K562 (cell line): ENCODE results near the gene SAFB. TPM values are rescaled to one million over a fixed set of nuclear protein-coding genes. Genes with fewer than 3 reads are reported as not detected.

Source experiments
- ATAC-seq: fragments of 200-7000 bp; cut with Tn5 transposase; 3 replicates; pipeline ENCODE4 v1.9.1; 2020; ENCODE audit warnings: moderate library complexity
- BruUV-seq: library from RNA; stranded (reverse); fragments of 400-500 nt; replicated peaks from 2 replicates; lab custom pipeline; 2021; lab: Mats Ljungman, UMichigan
- CTCF ChIA-PET: fragments of 300-600 bp; formaldehyde crosslinking; extraction: SDS; loops from one replicate; lab custom pipeline; 2021; ENCODE audit warnings: low intra/inter-chr PET ratio; lab: Yijun Ruan, JAX
- POLR2A ChIA-PET: fragments of 300-600, 350-650 bp; sonication (Branson Sonifier 250); formaldehyde crosslinking; extraction: SDS; loops from one replicate; lab custom pipeline; 2021; ENCODE audit warnings: antibody characterized with exemption, inconsistent platforms; lab: Yijun Ruan, JAX
- DNase-seq, 4 experiments: peaks; one replicate each; pipeline versions ENCODE4 v3.0.0 to v3.0.0-alpha.2; 2011 to 2018; ENCODE audit warnings: low spot score in 3 of 4, mixed read lengths in 3 of 4; ENCODE audit errors: extremely low read depth in 1 of 4
- FAIRE-seq: peaks from 2 replicates; lab custom pipeline; 2011; peaks lifted over from hg19 to GRCh38; lab: Jason Lieb, UNC
- H2AFZ ChIP-seq: 2 replicates; pipeline ENCODE4 v1.6.0; 2011; ENCODE audit warnings: low read depth, low read length, control low read depth, inconsistent platforms
- H3K27ac ChIP-seq: fragments of 200-600 bp; 3 replicates; pipeline ENCODE4 v1.8.0; 2011; ENCODE audit warnings: low read depth, mild to moderate bottlenecking, control low read depth, inconsistent platforms, low read length, moderate library complexity, mixed read lengths; ENCODE audit errors: extremely low read depth
- H3K27me3 ChIP-seq, 2 experiments: fragments of 300-600 bp in 1 of 2; 2 replicates in 1 of 2; 3 replicates in 1 of 2; pipeline versions ENCODE4 v1.6.0 to v1.8.0; 2011; ENCODE audit warnings: inconsistent platforms in 2 of 2, low read length in 2 of 2, mild to moderate bottlenecking in 1 of 2, mixed read lengths in 1 of 2, moderate library complexity in 1 of 2; ENCODE audit not compliant: control insufficient read depth in 2 of 2, insufficient read depth in 2 of 2
- H3K36me3 ChIP-seq: fragments of 300-600 bp; 3 replicates; pipeline ENCODE4 v1.8.0; 2011; ENCODE audit warnings: mild to moderate bottlenecking, low read length, inconsistent platforms; ENCODE audit not compliant: control insufficient read depth, insufficient read depth
- H3K4me1 ChIP-seq, 2 experiments: fragments of 200-600 bp in 1 of 2; replicated peaks in 1 of 2; 2 replicates in 1 of 2; 3 replicates in 1 of 2; pipeline versions ENCODE4 v1.5.1 to v1.8.0; 2011; ENCODE audit warnings: inconsistent platforms in 2 of 2, low read length in 2 of 2, mild to moderate bottlenecking in 1 of 2, mixed read lengths in 1 of 2, moderate library complexity in 1 of 2; ENCODE audit not compliant: control insufficient read depth in 2 of 2, insufficient read depth in 2 of 2
- H3K4me2 ChIP-seq: 2 replicates; pipeline ENCODE4 v1.6.1; 2011; ENCODE audit warnings: low read length, control low read depth, inconsistent platforms, mixed read lengths; ENCODE audit not compliant: insufficient read depth
- H3K4me3 ChIP-seq: fragments of 200-600 bp; sonication (generic), shearing (Covaris generic); 2 replicates; pipeline ENCODE4 v1.5.1; 2016; ENCODE audit warnings: control low read depth, inconsistent platforms
- H3K79me2 ChIP-seq: fragments of 200-600 bp; 3 replicates; pipeline ENCODE4 v1.8.0; 2011; ENCODE audit warnings: low read length, inconsistent platforms; ENCODE audit not compliant: control insufficient read depth, insufficient read depth
- H3K9ac ChIP-seq, 2 experiments: 2 replicates each; pipeline versions ENCODE4 v1.6.0 to v1.6.1; 2011; ENCODE audit warnings: low read depth in 2 of 2, low read length in 2 of 2, control low read depth in 1 of 2, inconsistent platforms in 1 of 2, mild to moderate bottlenecking in 1 of 2, mixed read lengths in 1 of 2; ENCODE audit not compliant: insufficient read depth in 1 of 2
- H3K9me1 ChIP-seq: one replicate; pipeline ENCODE4 v1.6.0; 2011; ENCODE audit warnings: inconsistent platforms, mild to moderate bottlenecking, low read length, moderate library complexity; ENCODE audit not compliant: control insufficient read depth, insufficient read depth
- H3K9me3 ChIP-seq: replicated peaks from 2 replicates; pipeline ENCODE4 v1.5.1; 2011; ENCODE audit warnings: low read depth, low read length, inconsistent platforms; ENCODE audit not compliant: control insufficient read depth, insufficient read depth
- H4K20me1 ChIP-seq: replicated peaks from 2 replicates; pipeline ENCODE4 v1.6.1; 2011; ENCODE audit warnings: low read length, inconsistent platforms, mixed read lengths; ENCODE audit not compliant: control insufficient read depth, insufficient read depth
- ESRRB ChIP-seq: fragments of 250-450 bp; sonication (Bioruptor Pico); IDR thresholded peaks from 2 replicates; pipeline ENCODE4 v1.5.0; 2020; ENCODE audit warnings: mild to moderate bottlenecking, moderate library complexity, borderline replicate concordance
- GABPA ChIP-seq: fragments of 200-800 bp; sonication (Bioruptor generic); conservative IDR thresholded peaks from 2 replicates; pipeline ENCODE4 v1.6.1; 2016; ENCODE audit warnings: low read depth, missing genetic modification characterization, missing compliant biosample characterization
- MAFG ChIP-seq: fragments of 450-650 bp; conservative IDR thresholded peaks from 2 replicates; pipeline ENCODE4 v1.6.1; 2016; ENCODE audit warnings: missing genetic modification characterization, missing compliant biosample characterization
- MEF2D ChIP-seq: conservative IDR thresholded peaks from 2 replicates; pipeline ENCODE4 v1.6.1; 2016; ENCODE audit warnings: low read depth, missing genetic modification characterization, missing compliant biosample characterization
- NFATC3 ChIP-seq: fragments of 450-650 bp; IDR thresholded peaks from 2 replicates; pipeline ENCODE4 v1.6.1; 2017; ENCODE audit warnings: mild to moderate bottlenecking
- RFX7 ChIP-seq: fragments of 250-450 bp; sonication (Bioruptor Pico); IDR thresholded peaks from 2 replicates; pipeline ENCODE4 v1.5.1; 2021; ENCODE audit warnings: mild to moderate bottlenecking
- SUPT5H ChIP-seq: fragments of 450-650 bp; IDR thresholded peaks from 2 replicates; pipeline ENCODE4 v1.6.1; 2016
- TEAD1 ChIP-seq, 2 experiments: fragments of 450-650 bp in 1 of 2; sonication (generic) in 1 of 2; formaldehyde crosslinking; IDR thresholded peaks; 2 replicates each; pipeline versions ENCODE4 v1.4.0 to v1.8.0; 2020 to 2022; ENCODE audit warnings: mild to moderate bottlenecking in 2 of 2, missing genetic modification reagents in 1 of 2
- ZFP1 ChIP-seq: fragments of 450-650 bp; formaldehyde crosslinking; IDR thresholded peaks from 2 replicates; pipeline ENCODE4 v1.4.0; 2020; ENCODE audit warnings: mild to moderate bottlenecking, mixed read lengths
- ZNF184 ChIP-seq: sonication (generic); formaldehyde crosslinking; IDR thresholded peaks from 2 replicates; pipeline ENCODE4 v1.5.0; 2020; ENCODE audit warnings: missing genetic modification reagents
- ZNF274 ChIP-seq: IDR thresholded peaks from 2 replicates; pipeline ENCODE4 v1.6.1; 2011; ENCODE audit warnings: low read depth, mild to moderate bottlenecking, low read length, moderate library complexity, borderline replicate concordance
- ZNF551 ChIP-seq: fragments of 250-450 bp; sonication (Bioruptor Pico); IDR thresholded peaks from 2 replicates; pipeline ENCODE4 v1.5.0; 2021; ENCODE audit warnings: mild to moderate bottlenecking, moderate library complexity
- ZNF561 ChIP-seq: fragments of 450-650 bp; formaldehyde crosslinking; conservative IDR thresholded peaks from 2 replicates; pipeline ENCODE4 v1.4.0; 2020; ENCODE audit warnings: mild to moderate bottlenecking, moderate library complexity
- WGBS: fragments of 100-300 bp; shearing (Covaris generic); methylation state at CpG from one replicate; pipeline ENCODE4 v1.1.6; 2016; ENCODE audit warnings: low coverage, mixed read lengths; ENCODE audit not compliant: insufficient coverage; ENCODE audit errors: missing lambda C conversion rate; 5-methylcytosine and 5-hydroxymethylcytosine counted together
- in situ Hi-C: fragments of 300-500 bp; cut with MboI; formaldehyde crosslinking; loops from 4 replicates; pipeline ENCODE4 v1.15.0; 2018; ENCODE audit warnings: inconsistent platforms, mixed read lengths
- intact Hi-C: fragments of 100-400 bp; cut with micrococcal nuclease; formaldehyde crosslinking; loops from 2 replicates; pipeline ENCODE4 v1.14.2; 2022
- polyA plus RNA-seq, 8 experiments: library from polyadenylated mRNA; depleted of rRNA in 4 of 8; stranded (reverse) in 5 of 8; unstranded in 3 of 8; fragments of >200 nt; fragmentation: Nextera tagmentation in 2 of 8; fragmentation: Illumina TruSeq in 1 of 8; extraction: Ambion mirVana in 2 of 8; extraction: Trizol in 1 of 8; gene quantifications; 2 replicates each; pipeline versions ENCODE4 v1.2.1 to v1.2.3, GENCODE V29; 2011 to 2014; ENCODE audit warnings: inconsistent platforms in 1 of 8, missing spikeins in 1 of 8
- total RNA-seq, 7 experiments: library from RNA; depleted of rRNA in 6 of 7; stranded (reverse); fragments of >200 nt in 6 of 7; fragmentation: Illumina TruSeq in 2 of 7; extraction: Trizol in 2 of 7; gene quantifications; 2 replicates each; pipeline versions ENCODE4 v1.2.1 to v1.2.3, GENCODE V29; 2011 to 2021; ENCODE audit warnings: low replicate concordance in 1 of 7
- TF ChIP-seq, protein P1 (sequence below): fragments of 250-450 bp; sonication (Bioruptor Pico); IDR thresholded peaks from 2 replicates; pipeline ENCODE4 v1.5.0; 2021
- TF ChIP-seq, protein P2 (sequence below): fragments of 450-650 bp; IDR thresholded peaks from 2 replicates; pipeline ENCODE4 v1.6.1; 2018; ENCODE audit not compliant: partially characterized antibody
- TF ChIP-seq, protein P3 (sequence below): IDR thresholded peaks from 2 replicates; pipeline ENCODE4 v1.6.1; 2014; ENCODE audit warnings: antibody characterized with exemption

SAFB gene
- total and polyA plus RNA-seq, 9 of the 15 experiments (the other 6 are each of a cell fraction or from before 2014, with no cell fraction given) = 1.1 to 151 (median 83.1) TPM

DNA sequence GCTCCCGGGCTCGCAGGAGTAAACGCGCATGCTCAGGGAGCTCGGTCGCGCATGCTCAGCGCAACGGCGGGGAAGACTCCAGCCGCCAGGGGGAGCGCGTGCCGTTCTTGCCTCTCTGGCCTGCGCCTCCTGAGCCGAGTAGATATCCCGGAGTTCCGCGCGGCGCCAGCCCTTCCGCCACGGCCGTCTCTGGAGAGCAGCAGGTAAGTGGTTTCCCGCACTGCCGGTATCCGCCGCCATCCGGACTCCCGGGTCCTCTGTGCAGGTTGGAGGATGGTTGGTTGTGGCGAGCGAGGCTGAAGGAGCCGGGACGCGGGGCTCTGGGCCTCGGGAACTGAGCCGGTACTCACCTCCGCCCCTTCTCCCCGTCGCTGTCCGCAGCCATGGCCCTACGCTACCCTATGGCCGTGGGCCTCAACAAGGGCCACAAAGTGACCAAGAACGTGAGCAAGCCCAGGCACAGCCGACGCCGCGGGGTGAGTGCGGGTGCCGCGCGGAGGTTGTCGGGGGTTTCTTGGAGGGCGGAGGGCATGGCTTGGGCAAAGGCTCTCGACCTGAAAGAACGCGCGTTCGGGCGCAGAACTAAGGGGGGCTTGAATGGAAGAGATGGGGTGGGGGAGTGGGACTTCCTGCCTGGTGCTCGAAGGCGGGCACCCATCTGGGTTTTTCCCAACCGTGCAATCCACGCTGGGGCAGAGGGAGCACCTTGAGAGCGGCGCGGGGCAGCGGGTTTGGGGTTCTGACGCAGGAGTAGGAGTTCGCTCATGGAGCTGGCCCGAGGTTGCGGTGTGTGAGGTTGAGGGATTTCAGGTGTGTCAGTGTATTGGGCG lies 67.5 kb downstream of the SAFB start, which contains the start of gene RPL36:
Gene RPL36, plus strand, starts transcription at position 171 of the 830 bp plus-strand sequence. Its CDS starts 213 bp downstream, at position 384.
- in situ Hi-C loops (no loop called here), intact Hi-C loops (loop anchor here (2.0 kb wide), 1 partner anchor 100 kb away; the partner anchor contains the start of gene DUS3L)
- no peaks in the 10 kb centered on the region for H3K27me3 ChIP-seq
- H3K4me2 ChIP-seq = peak within 1 kb of the TSS; percentile 93
- peaks cover 50% of the 10 kb centered on the region for H3K36me3 ChIP-seq
- H3K4me1 ChIP-seq = peaks cover 20 to 70% of the 10 kb centered on the region in 2 experiments
- H3K79me2 ChIP-seq = peaks cover 53% of the 10 kb centered on the region
- peak; percentile 57 for ATAC-seq
- DNase-seq = peak; percentile 77 to 98 (median 87)
- FAIRE-seq = no peak
- H3K9ac ChIP-seq = peak within 1 kb of the TSS; percentile 94 to 98
- peak within 1 kb of the TSS; percentile 100 for H3K4me3 ChIP-seq
- ChIA-PET POLR2A (interaction anchor here (0.6 to 3.0 kb wide), 45 partner anchors 8 to 999 kb away, joined by 3 to 31 read pairs (median 4); partner anchors contain the start of genes CATSPERD, DUS3L, LONP1 and MICOS13), CTCF (interaction anchor here (0.7 to 0.9 kb wide), 2 partner anchors 30 to 135 kb away, joined by 3 to 4 read pairs; partner anchors contain the start of genes CATSPERD and LONP1)
- WGBS = under 1% methylated on average over 70 of the region's 73 CpGs
- peaks cover 17% of the 10 kb centered on the region for H3K9me1 ChIP-seq
- peaks cover 48% of the 10 kb centered on the region for H4K20me1 ChIP-seq
- BruUV-seq = no TSS peak
- peak within 1 kb of the TSS; percentile 96 for H2AFZ ChIP-seq
- peak within 1 kb of the TSS; percentile 96 for H3K27ac ChIP-seq
- H3K9me3 ChIP-seq = no peaks in the 10 kb centered on the region
- TF ChIP-seq MEF2D (no peak), ZNF561 (CRISPR knock-in tag) (no peak), NFATC3 (no peak), MAFG (tag) (no peak), ZNF274 (no peak), SUPT5H (peak; percentile 99), ZFP1 (CRISPR knock-in tag) (no peak), ZNF551 (CRISPR knock-in tag) (no peak), TEAD1 (CRISPR knock-in tag; IDR thresholded peaks at IDR 0.05) (peak in 1 of 2 experiments; percentile 88; a peak in 2 of 4 replicates), GABPA (tag) (peak; percentile 83), ESRRB (CRISPR knock-in tag) (no peak), ZNF184 (CRISPR knock-in tag) (no peak), RFX7 (CRISPR knock-in tag) (no peak)
- TF ChIP-seq, protein P1, sequence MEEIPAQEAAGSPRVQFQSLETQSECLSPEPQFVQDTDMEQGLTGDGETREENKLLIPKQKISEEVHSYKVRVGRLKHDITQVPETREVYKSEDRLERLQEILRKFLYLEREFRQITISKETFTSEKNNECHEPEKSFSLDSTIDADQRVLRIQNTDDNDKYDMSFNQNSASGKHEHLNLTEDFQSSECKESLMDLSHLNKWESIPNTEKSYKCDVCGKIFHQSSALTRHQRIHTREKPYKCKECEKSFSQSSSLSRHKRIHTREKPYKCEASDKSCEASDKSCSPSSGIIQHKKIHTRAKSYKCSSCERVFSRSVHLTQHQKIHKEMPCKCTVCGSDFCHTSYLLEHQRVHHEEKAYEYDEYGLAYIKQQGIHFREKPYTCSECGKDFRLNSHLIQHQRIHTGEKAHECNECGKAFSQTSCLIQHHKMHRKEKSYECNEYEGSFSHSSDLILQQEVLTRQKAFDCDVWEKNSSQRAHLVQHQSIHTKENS (CRISPR knock-in tag) = no peak
- TF ChIP-seq, protein P2, sequence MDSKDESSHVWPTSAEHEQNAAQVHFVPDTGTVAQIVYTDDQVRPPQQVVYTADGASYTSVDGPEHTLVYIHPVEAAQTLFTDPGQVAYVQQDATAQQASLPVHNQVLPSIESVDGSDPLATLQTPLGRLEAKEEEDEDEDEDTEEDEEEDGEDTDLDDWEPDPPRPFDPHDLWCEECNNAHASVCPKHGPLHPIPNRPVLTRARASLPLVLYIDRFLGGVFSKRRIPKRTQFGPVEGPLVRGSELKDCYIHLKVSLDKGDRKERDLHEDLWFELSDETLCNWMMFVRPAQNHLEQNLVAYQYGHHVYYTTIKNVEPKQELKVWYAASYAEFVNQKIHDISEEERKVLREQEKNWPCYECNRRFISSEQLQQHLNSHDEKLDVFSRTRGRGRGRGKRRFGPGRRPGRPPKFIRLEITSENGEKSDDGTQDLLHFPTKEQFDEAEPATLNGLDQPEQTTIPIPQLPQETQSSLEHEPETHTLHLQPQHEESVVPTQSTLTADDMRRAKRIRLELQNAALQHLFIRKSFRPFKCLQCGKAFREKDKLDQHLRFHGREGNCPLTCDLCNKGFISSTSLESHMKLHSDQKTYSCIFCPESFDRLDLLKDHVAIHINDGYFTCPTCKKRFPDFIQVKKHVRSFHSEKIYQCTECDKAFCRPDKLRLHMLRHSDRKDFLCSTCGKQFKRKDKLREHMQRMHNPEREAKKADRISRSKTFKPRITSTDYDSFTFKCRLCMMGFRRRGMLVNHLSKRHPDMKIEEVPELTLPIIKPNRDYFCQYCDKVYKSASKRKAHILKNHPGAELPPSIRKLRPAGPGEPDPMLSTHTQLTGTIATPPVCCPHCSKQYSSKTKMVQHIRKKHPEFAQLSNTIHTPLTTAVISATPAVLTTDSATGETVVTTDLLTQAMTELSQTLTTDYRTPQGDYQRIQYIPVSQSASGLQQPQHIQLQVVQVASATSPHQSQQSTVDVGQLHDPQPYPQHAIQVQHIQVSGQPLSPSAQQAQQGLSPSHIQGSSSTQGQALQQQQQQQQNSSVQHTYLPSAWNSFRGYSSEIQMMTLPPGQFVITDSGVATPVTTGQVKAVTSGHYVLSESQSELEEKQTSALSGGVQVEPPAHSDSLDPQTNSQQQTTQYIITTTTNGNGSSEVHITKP = no peak
- TF ChIP-seq, protein P3, sequence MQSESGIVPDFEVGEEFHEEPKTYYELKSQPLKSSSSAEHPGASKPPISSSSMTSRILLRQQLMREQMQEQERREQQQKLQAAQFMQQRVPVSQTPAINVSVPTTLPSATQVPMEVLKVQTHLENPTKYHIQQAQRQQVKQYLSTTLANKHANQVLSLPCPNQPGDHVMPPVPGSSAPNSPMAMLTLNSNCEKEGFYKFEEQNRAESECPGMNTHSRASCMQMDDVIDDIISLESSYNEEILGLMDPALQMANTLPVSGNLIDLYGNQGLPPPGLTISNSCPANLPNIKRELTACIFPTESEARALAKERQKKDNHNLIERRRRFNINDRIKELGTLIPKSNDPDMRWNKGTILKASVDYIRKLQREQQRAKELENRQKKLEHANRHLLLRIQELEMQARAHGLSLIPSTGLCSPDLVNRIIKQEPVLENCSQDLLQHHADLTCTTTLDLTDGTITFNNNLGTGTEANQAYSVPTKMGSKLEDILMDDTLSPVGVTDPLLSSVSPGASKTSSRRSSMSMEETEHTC = no peak
